ENCODE results near the gene ATXN10. TPM values are rescaled to one million over a fixed set of nuclear protein-coding genes. Genes with fewer than 3 reads are reported as not detected.

ATXN10 gene
- total RNA-seq, 2 experiments from 2014 or later = 43.8 to 48.0 TPM

GRCh38 chr22:45859231-45860161 is 187.9 kb downstream of the ATXN10 start:
- ATAC-seq (ENCODE audit: poor library complexity) (no peak), DNase-seq (no peak)
- ChIA-PET POLR2A (no interaction called here), CTCF (no interaction called here)
- Mint-ChIP-seq H3K9me3 (peaks cover 2% of the 10 kb centered on the region), H3K4me3 (no peak overlapping the region), H3K27me3 (peaks cover 12% of the 10 kb centered on the region), H3K27ac (no peak overlapping the region), H3K36me3 (ENCODE audit: low read depth) (peaks cover 35% of the 10 kb centered on the region), H3K4me1 (ENCODE audit: low read depth) (peaks cover 6% of the 10 kb centered on the region)
- no peak overlapping the region for H3K4me3 ChIP-seq (ENCODE audit: low read length)
- H3K27me3 ChIP-seq (ENCODE audit: control insufficient read depth in 1 of 2, insufficient read depth in 2 of 2, low read length in 2 of 2) = peaks cover 1 to 5% of the 10 kb centered on the region in 2 experiments
- H3K27ac ChIP-seq (ENCODE audit: low read depth in 1 of 2, low read length in 2 of 2) = no peak overlapping the region
- peaks cover 5% of the 10 kb centered on the region for H3K36me3 ChIP-seq (ENCODE audit: insufficient read depth, low read length)
- H3K4me1 ChIP-seq (ENCODE audit: insufficient read depth, low read length) = peaks cover 8% of the 10 kb centered on the region
- TF ChIP-seq CTCF (IDR thresholded peaks at IDR 0.05) = no peak
- intact Hi-C loops (cut with DNase I, micrococcal nuclease) = loop anchor here in 1 of 2 experiments (10.0 kb wide), 2 partner anchors 215 to 255 kb away; no protein-coding TSS in a partner anchor
- H3K9me3 ChIP-seq (ENCODE audit: control insufficient read depth in 1 of 2, insufficient read depth in 1 of 2, low read length in 2 of 2) = peaks cover 0 to 22% of the 10 kb centered on the region in 2 experiments

GRCh38 chr22:45860201-45860600 is 188.6 kb downstream of the ATXN10 start:
- DNase-seq (no peak), ATAC-seq (ENCODE audit: poor library complexity) (no peak)
- H3K27ac ChIP-seq (ENCODE audit: low read depth in 1 of 2, low read length in 2 of 2) = no peak overlapping the region
- peaks cover 28% of the 10 kb centered on the region for H3K36me3 Mint-ChIP-seq (ENCODE audit: low read depth)
- H3K4me3 Mint-ChIP-seq = no peak overlapping the region
- peaks cover 5% of the 10 kb centered on the region for H3K36me3 ChIP-seq (ENCODE audit: insufficient read depth, low read length)
- peaks cover 8% of the 10 kb centered on the region for H3K4me1 ChIP-seq (ENCODE audit: insufficient read depth, low read length)
- peaks cover 13% of the 10 kb centered on the region for H3K4me1 Mint-ChIP-seq (ENCODE audit: low read depth)
- H3K9me3 Mint-ChIP-seq = peaks cover 2% of the 10 kb centered on the region
- H3K27me3 Mint-ChIP-seq = peaks cover 19% of the 10 kb centered on the region
- intact Hi-C loops (cut with DNase I, micrococcal nuclease) = loop anchor here in 1 of 2 experiments (10.0 kb wide), 2 partner anchors 215 to 255 kb away; no protein-coding TSS in a partner anchor
- ChIA-PET POLR2A (no interaction called here), CTCF (no interaction called here)
- TF ChIP-seq CTCF (IDR thresholded peaks at IDR 0.05) = no peak
- H3K27me3 ChIP-seq (ENCODE audit: control insufficient read depth in 1 of 2, insufficient read depth in 2 of 2, low read length in 2 of 2) = peaks cover 4 to 12% of the 10 kb centered on the region in 2 experiments
- peaks cover 0 to 22% of the 10 kb centered on the region in 2 experiments for H3K9me3 ChIP-seq (ENCODE audit: control insufficient read depth in 1 of 2, insufficient read depth in 1 of 2, low read length in 2 of 2)
- no peak overlapping the region for H3K4me3 ChIP-seq (ENCODE audit: low read length)
- no peak overlapping the region for H3K27ac Mint-ChIP-seq

- no peak for ATAC-seq (ENCODE audit: poor library complexity)
Measured at GRCh38 chr22:45861259-45861658, 189.6 kb downstream of the ATXN10 start.

More at GRCh38 chr22:45861259-45861658, 189.6 kb downstream of the ATXN10 start:
- H3K9me3 ChIP-seq (ENCODE audit: control insufficient read depth in 1 of 2, insufficient read depth in 1 of 2, low read length in 2 of 2) = peaks cover 0 to 30% of the 10 kb centered on the region in 2 experiments
- no peak for TF ChIP-seq CTCF (IDR thresholded peaks at IDR 0.05)
- H3K27ac ChIP-seq (ENCODE audit: low read depth in 1 of 2, low read length in 2 of 2) = no peak overlapping the region
- intact Hi-C loops (cut with DNase I, micrococcal nuclease) = loop anchor here in 1 of 2 experiments (10.0 kb wide), 2 partner anchors 216 to 254 kb away; no protein-coding TSS in a partner anchor
- H3K36me3 ChIP-seq (ENCODE audit: insufficient read depth, low read length) = no peaks in the 10 kb centered on the region
- CTCF ChIA-PET = no interaction called here
- peaks cover 18% of the 10 kb centered on the region for H3K36me3 Mint-ChIP-seq (ENCODE audit: low read depth)
- peaks cover 2% of the 10 kb centered on the region for H3K9me3 Mint-ChIP-seq
- peaks cover 13% of the 10 kb centered on the region for H3K4me1 Mint-ChIP-seq (ENCODE audit: low read depth)
- no peak overlapping the region for H3K4me3 ChIP-seq (ENCODE audit: low read length)
- H3K27me3 Mint-ChIP-seq = peaks cover 21% of the 10 kb centered on the region
- H3K4me3 Mint-ChIP-seq = no peak overlapping the region
- no peak for DNase-seq
- peaks cover 8% of the 10 kb centered on the region for H3K4me1 ChIP-seq (ENCODE audit: insufficient read depth, low read length)
- peaks cover 6 to 23% of the 10 kb centered on the region in 2 experiments for H3K27me3 ChIP-seq (ENCODE audit: control insufficient read depth in 1 of 2, insufficient read depth in 2 of 2, low read length in 2 of 2)
- H3K27ac Mint-ChIP-seq = no peak overlapping the region
- POLR2A ChIA-PET = no interaction called here
